Measurements from ENCODE around the gene BAHCC1. TPM values are rescaled to one million over a fixed set of nuclear protein-coding genes. Genes with fewer than 3 reads are reported as not detected.
A peak's percentile ranks its signal among the peaks of the same experiment; 100 is the strongest.

The BAHCC1 gene
- total and polyA plus RNA-seq, 2 donors from 2014 or later = 2.6 to 20.5 TPM

- Histone ChIP-seq H3K9me3 (ENCODE audit: control insufficient read depth in 2 of 3, insufficient read depth in 1 of 3, low read length in 3 of 3) (no peaks in the 10 kb centered on the region), H3K27ac (ENCODE audit: low read depth in 2 of 2, low read length in 2 of 2) (no peak overlapping the region), H3K36me3 (ENCODE audit: control insufficient read depth in 2 of 3, insufficient read depth in 3 of 3, low read length in 3 of 3) (no peaks in the 10 kb centered on the region), H3K9ac (ENCODE audit: low read length in 3 of 3) (no peak overlapping the region), H3K4me1 (ENCODE audit: control insufficient read depth in 2 of 3, insufficient read depth in 2 of 3, low read depth in 1 of 3, low read length in 3 of 3) (no peaks in the 10 kb centered on the region), H3K27me3 (ENCODE audit: control insufficient read depth, insufficient read depth, low read length) (no peaks in the 10 kb centered on the region), H3K4me3 (ENCODE audit: low read length in 3 of 3) (peak overlapping the region; percentile 20 to 51 (median 41))
- FAIRE-seq (no peak), DNase-seq (peak; percentile 80 to 95 (median 85))
- intact Hi-C loops (cut with DNase I) = no loop called here
- TF ChIP-seq CTCF (IDR thresholded peaks at IDR 0.05; ENCODE audit: borderline replicate concordance, extremely low read depth, insufficient read depth) = peak; percentile 30
Measured at GRCh38 chr17:81471818-81472456, 76.7 kb downstream of the BAHCC1 start.

DNA sequence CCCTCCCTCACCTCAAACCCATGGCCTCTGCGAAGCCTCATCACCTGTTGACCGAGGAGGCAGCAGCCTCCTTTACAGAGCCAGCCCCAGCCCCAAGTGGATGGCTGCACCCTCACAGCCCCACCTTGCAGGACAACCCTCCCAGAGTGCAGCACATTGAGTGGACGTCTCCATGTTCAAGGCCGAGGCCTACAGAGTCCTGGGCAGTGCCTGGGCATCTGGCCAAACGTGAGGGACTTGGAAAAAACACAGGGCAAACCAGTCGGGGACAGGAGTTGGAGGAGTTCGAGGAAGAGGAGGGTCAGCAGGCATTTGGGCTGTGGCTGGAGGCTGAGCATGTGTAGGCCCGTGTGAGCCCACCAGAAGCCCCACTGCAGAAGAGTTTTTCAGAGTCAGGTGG, 77.8 kb downstream of the BAHCC1 start:
- Histone ChIP-seq H3K27ac (ENCODE audit: low read depth in 2 of 2, low read length in 2 of 2) (no peak overlapping the region), H3K36me3 (ENCODE audit: control insufficient read depth in 2 of 3, insufficient read depth in 3 of 3, low read length in 3 of 3) (no peaks in the 10 kb centered on the region), H3K4me3 (ENCODE audit: low read length in 3 of 3) (no peak overlapping the region), H3K4me1 (ENCODE audit: control insufficient read depth in 2 of 3, insufficient read depth in 2 of 3, low read depth in 1 of 3, low read length in 3 of 3) (no peaks in the 10 kb centered on the region), H3K9me3 (ENCODE audit: control insufficient read depth in 2 of 3, insufficient read depth in 1 of 3, low read length in 3 of 3) (no peaks in the 10 kb centered on the region), H3K9ac (ENCODE audit: low read length in 3 of 3) (no peak overlapping the region), H3K27me3 (ENCODE audit: control insufficient read depth, insufficient read depth, low read length) (no peaks in the 10 kb centered on the region)
- FAIRE-seq = no peak
- intact Hi-C loops (cut with DNase I) = no loop called here
- DNase-seq = no peak
- TF ChIP-seq CTCF (IDR thresholded peaks at IDR 0.05; ENCODE audit: borderline replicate concordance, extremely low read depth, insufficient read depth) = no peak

DNA sequence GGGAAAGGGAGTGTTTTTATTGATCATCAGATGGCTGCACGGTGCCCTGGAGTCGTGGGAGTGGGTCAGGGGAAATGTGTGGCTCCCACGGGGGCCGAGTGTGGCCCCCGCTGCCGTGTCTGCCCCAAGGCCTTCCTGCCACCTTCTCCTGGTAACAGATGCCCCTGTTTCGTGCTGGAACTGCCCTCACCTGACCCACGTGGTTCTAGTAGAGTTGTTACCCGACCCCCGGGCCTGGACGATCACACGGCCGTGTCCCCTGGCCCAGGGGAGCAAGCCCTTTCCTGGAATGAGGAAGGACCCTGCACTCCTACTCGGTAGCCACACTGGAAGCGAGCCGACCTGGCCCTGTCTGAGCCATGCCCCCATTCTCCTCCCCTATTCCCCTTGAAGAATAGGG, 79.7 kb downstream of the BAHCC1 start:
- Histone ChIP-seq H3K9ac (ENCODE audit: low read length in 3 of 3) (no peak overlapping the region), H3K4me3 (ENCODE audit: low read length in 3 of 3) (no peak overlapping the region), H3K27me3 (ENCODE audit: control insufficient read depth, insufficient read depth, low read length) (no peaks in the 10 kb centered on the region), H3K4me1 (ENCODE audit: control insufficient read depth in 2 of 3, insufficient read depth in 2 of 3, low read depth in 1 of 3, low read length in 3 of 3) (no peaks in the 10 kb centered on the region), H3K9me3 (ENCODE audit: control insufficient read depth in 2 of 3, insufficient read depth in 1 of 3, low read length in 3 of 3) (no peaks in the 10 kb centered on the region), H3K36me3 (ENCODE audit: control insufficient read depth in 2 of 3, insufficient read depth in 3 of 3, low read length in 3 of 3) (no peaks in the 10 kb centered on the region), H3K27ac (ENCODE audit: low read depth in 2 of 2, low read length in 2 of 2) (no peak overlapping the region)
- intact Hi-C loops (cut with DNase I) = no loop called here
- no peak for TF ChIP-seq CTCF (IDR thresholded peaks at IDR 0.05; ENCODE audit: borderline replicate concordance, extremely low read depth, insufficient read depth)
- FAIRE-seq (no peak), DNase-seq (no peak)

DNA sequence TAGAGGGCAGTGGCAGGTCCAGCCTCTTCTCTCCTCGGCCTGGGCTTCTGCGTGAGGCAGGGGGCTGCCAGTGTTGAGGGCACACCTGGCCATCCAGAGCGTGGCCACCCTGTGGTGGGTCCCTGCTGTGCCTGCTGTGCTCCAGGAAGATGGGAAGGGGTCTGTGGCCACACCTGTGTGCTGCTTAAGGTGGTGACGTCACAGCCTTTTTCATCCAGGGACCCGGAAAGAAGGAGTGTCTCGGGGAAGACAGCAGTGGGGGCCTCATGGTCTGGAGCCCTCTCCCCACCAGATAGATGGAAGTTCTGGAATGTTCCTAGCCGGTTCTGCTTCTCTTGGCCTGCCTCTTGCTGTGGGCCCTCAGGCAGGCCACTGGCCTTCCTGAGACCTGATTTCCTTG, 80.8 kb downstream of the BAHCC1 start:
- peaks cover 0 to 5% (median 0%) of the 10 kb centered on the region in 3 donors for H3K4me1 ChIP-seq (ENCODE audit: control insufficient read depth in 2 of 3, insufficient read depth in 2 of 3, low read depth in 1 of 3, low read length in 3 of 3)
- no peak for TF ChIP-seq CTCF (IDR thresholded peaks at IDR 0.05; ENCODE audit: borderline replicate concordance, extremely low read depth, insufficient read depth)
- H3K4me3 ChIP-seq (ENCODE audit: low read length in 3 of 3) = no peak overlapping the region
- no peaks in the 10 kb centered on the region for H3K9me3 ChIP-seq (ENCODE audit: control insufficient read depth in 2 of 3, insufficient read depth in 1 of 3, low read length in 3 of 3)
- H3K36me3 ChIP-seq (ENCODE audit: control insufficient read depth in 2 of 3, insufficient read depth in 3 of 3, low read length in 3 of 3) = no peaks in the 10 kb centered on the region
- intact Hi-C loops (cut with DNase I) = no loop called here
- FAIRE-seq (no peak), DNase-seq (no peak)
- H3K9ac ChIP-seq (ENCODE audit: low read length in 3 of 3) = no peak overlapping the region
- no peaks in the 10 kb centered on the region for H3K27me3 ChIP-seq (ENCODE audit: control insufficient read depth, insufficient read depth, low read length)
- H3K27ac ChIP-seq (ENCODE audit: low read depth in 2 of 2, low read length in 2 of 2) = no peak overlapping the region
